Measurements from ENCODE around the gene MYO3B.
"Not testable (repeated sequence)": the region's sequence is repeated elsewhere in the genome, so short reads cannot be mapped to it uniquely, and the experiment has no call there.

Gene MYO3B

DNA sequence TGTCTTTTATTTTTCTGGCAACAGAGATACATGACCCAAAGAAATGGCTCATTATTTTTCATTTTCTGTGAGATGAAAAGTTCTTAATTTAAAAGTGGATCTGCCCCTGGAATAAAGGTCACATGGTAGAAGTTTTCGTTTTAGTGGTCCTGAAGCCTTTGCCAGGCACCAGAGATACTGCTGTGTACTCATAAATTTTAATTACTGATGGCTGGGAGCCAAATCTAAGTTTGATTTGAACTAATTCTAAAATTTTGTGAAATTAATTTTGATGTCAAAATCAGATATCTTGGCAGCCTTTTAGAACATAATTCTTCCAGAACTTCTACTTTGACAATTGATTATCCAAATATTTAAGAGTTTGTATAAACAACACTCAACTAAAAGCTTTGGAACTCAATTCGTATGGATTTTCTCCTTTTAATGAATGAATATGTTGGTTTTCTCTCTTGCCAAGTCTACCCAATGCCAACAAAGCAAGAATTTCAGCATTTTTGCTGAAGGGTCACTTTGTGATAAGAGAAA, 408.7 kb downstream of the MYO3B start:
- no peak for DNase-seq

DNA sequence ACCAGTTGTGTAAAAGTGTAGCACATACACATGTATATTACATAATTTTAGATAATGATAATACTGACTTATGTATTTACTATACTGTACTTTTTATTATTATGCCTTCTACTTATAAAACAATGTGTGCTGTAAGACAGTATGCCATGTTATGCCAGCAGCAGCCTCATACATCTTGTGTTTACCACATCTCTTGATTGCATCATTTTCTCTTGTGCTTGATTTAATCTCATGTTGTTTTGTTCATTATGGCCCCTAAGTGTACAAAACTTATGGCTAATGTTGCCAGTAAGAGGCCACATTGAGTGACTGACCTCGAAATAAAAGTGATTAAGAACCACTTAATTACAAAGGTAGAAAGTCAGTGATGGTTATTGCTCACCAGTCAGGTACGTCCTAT, 409.2 kb downstream of the MYO3B start:
- DNase-seq: no peak

GRCh38 chr2:170587922-170588321, 410.0 kb downstream of the MYO3B start:
- DNase-seq: no peak

DNA sequence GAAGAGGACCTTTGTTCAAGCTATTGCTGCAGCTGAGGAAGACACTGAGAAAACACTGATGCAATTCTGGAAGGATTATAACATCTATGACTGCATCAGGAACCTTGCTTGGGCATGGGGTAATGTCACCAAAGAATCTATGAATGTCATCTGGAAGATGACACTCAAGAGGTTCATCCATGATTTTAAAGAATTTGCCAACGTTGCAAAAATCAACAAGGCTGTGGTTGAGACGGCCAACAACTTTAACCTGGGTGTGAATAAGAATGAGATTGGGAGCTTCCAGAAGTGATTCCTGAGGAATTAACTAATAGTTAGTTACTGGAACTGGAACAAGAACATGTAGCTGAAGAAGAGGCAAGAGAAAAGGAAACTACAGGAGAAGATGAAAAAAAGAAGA, 410.8 kb downstream of the MYO3B start:
- no peak for DNase-seq

GRCh38 chr2:170596576-170596975, 418.6 kb downstream of the MYO3B start:
- no peak for DNase-seq

- DNase-seq: no peak
Observed at GRCh38 chr2:170598067-170598395, 420.1 kb downstream of the MYO3B start.

DNA sequence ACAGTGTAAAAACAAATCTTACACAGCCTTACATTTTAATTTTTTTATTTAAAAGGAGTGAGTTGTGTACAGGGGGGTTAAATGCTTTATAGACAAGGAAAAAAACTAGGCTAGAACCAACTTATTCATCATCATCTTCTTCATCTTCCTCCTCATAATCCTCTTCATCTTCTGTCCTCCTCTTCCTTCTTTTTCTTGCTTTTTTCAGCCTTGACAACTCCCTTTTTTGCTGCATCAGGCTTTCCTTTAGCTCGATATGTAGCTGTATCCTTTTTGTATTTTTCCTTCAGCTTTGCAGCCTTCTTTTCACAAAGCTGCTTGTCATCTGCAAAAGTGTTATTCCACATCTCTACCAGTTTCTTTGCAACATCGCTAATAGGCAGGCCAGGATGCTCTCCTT, 423.5 kb downstream of the MYO3B start:
- no peak for DNase-seq

DNA sequence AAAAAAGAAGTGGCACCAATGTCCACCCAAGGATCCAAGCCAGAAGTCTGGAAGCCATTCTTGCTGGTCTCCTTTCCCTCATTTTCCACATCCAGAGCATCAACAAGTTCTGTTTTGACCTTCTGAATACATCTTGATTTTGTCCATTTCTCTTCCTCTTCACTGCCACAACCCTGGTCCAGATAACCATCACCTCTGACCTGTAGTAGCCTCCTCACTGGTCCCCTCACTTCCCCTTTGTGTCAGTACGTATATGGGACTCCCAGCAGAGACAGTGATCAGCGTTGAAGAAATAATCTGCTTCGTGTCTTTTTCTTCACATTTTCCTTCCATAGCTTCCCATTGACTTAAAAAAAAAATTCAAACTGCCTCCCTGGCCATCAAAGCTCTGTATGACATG, 427.9 kb downstream of the MYO3B start:
- DNase-seq: no peak

DNA sequence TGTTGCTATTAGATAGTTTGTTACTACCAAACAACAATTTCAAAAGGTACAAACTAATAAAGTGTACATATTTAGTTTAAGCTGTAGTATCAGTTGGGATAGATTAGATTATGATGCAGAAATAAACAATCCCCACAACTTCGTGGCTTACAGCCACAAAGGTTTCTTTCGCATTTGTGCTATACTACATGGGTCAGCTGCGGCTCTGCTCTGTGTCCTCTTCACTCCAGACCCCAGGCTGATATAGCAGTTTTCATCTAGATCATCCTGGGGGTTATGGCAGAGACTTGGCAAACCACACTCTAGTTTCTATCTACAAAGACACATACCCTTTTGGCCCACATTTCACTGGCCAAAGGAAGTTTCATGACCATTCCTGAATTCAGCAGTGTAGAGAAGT, 429.2 kb downstream of the MYO3B start:
- DNase-seq: no peak

GRCh38 chr2:170610615-170611014, 432.7 kb downstream of the MYO3B start:
- no peak for DNase-seq

- not testable (repeated sequence) for DNase-seq
Observed at GRCh38 chr2:170618948-170619347, 441.0 kb downstream of the MYO3B start.

- DNase-seq: not testable (repeated sequence)
Observed at GRCh38 chr2:170635094-170635493, 457.1 kb downstream of the MYO3B start.

- DNase-seq: no peak
Observed at GRCh38 chr2:170639635-170640034, 461.7 kb downstream of the MYO3B start.

- no peak for DNase-seq
Observed at GRCh38 chr2:170641961-170642360, 464.0 kb downstream of the MYO3B start.

DNA sequence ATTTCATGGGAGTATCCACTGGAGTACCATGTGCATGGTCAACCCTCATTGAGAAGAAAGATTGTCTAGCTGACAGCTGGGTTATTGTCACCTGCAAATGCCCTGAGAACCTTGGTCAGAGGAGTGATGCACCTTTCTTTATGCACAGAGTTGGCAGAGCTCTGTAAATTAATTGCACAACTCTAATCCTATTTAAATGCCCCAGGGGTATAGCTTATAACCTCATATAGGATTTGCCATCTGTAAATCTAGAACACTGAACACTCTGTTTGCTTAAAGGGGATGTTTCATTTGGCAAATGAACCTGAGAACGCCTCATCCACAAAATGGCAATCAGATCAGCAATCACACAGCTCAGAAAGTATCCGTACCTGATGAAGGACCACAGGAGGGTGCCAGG, 465.4 kb downstream of the MYO3B start:
- DNase-seq: no peak

DNA sequence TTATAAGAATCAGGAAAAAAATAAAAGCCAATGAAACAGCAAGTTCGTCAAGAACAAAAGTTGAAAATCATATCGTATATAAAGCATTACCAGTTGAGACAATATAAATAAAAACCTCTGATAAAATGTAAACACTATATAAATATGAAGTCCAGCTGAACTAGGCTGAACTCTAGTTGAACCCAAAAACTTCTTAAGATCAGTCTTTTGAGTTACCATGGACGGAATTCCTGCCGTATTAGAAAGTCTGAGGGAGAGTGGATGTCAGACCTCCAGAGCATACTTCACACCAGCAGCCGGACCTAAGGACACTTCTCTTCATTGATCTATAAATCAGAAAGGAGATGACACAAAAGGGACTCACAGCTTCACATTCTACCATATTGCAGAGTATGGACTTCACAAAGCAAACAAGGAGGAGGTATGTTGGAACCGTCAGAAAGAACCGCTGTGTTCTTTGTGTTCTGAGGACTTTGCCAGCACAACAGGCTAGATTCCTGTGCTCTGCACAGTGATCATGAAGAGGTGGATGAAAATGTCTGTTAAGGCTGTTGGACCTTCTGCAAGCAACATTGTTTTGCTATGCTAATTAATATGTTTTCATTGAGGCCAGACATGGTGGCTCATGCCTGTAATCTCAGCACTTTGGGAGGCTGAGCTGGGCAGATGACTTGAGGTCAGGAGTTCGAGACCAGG, 469.9 kb downstream of the MYO3B start:
- DNase-seq: no peak

DNA sequence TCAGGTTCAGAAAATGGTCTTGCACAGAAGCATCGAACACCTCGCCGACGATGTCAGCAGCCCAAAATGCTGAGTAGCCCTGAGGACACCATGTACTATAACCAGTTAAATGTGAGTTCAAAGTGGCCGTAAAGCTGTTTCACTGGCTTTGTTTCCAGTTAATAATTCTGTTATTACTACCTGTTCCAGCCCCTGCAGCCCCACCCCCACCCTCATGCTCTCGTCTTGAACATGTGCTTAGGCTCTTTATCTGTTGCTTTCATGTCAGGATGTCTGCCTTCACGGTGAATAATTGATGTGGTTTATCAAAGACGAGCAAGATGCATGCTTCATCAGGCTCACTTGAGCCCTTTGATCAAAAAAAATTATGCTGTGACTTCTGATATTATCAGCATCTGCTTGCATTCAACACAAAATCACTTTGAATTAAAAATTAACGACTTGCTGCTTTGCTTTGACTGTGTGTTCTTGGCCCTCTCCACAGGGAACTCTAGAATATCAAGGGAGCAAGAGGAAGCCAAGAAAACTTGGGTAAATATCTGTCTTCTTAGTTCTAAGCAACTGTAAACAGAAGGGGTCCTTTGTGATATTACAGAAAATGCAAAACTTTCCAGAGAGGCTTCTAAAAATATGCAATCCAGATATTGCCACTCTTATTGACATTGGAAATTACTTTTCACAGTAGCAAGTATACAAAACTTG, 473.8 kb downstream of the MYO3B start:
- peak; percentile 3 for DNase-seq

DNA sequence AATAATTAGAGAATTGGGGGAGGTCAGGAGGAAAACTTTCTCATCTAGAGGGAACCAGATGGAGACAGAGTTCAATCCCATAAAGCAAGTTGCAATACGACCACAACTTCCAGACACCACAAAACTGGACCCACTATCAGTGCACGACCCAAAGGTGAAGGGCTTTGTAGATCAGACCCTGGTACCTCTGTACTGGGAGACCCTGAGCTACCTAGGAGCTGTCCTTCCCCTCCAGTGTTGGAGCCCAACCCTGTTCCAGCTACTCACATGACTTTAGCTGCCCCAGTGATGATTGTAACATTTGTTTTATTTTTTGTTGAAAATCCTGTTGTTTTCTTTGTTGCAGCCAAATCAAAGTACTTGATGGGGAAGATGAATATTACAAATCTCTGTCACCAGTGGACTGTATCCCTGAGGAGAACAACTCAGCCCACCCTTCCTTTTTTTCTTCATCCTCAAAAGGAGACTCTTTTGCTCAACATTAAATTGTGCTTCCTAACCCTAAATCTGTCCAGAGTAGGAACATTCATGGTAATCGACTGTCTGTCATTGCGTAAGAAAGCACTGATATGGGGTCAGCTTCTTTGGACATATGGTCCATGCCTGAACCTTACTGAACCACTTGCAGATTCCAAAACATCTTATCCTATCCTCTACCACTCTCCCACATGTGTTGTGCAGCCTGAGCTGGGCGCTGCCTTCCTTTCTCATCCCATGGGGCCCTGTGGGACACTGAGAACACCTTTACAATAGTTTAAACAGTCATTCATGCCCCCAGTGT, 474.9 kb downstream of the MYO3B start:
- DNase-seq: no peak

- no peak for DNase-seq
Observed at GRCh38 chr2:170656669-170657068, 478.7 kb downstream of the MYO3B start.

GRCh38 chr2:170660409-170660808, 482.5 kb downstream of the MYO3B start:
- DNase-seq: no peak

GRCh38 chr2:170665743-170666142, 487.8 kb downstream of the MYO3B start:
- DNase-seq: no peak

DNA sequence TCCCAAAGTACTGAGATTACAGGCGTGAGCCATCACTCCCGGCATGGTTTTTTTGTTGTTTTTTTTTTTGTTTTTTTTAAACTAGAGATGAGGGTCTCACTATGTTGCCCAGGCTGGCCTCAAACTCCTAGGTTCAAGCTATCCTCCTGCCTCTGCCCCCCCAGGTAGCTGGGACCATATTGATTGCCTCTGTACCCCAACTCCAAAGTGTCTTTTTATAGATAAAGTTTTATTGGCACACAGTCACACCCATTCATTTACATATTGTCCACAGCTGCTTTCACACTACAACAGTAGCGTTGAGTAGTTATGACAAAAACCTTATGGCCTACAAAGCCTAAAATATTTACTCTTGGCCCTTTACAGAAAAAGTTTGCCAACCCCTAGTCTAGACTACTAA, 492.0 kb downstream of the MYO3B start:
- DNase-seq: no peak

- no peak for DNase-seq
Observed at GRCh38 chr2:170670651-170671050, 492.7 kb downstream of the MYO3B start.

DNA sequence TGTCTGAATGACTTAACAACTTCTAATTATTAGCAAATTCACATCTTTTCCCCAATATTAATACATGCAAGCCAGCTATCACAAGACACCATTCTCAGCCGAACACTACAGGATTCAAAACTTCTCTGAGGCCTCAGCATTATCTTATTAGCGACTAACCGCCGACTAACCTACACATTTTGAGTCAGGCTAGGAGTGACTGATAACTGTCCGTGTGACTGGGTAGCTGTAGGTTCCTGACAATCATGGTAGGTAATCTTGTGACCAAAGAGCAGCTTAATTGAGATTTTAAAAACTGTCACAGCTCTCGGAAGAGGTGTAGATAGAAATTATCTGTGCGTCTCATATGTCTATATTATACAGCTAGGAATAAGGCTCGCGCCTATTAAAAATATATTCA, 493.1 kb downstream of the MYO3B start:
- no peak for DNase-seq
